Hair follicle dermal papilla cell (primary cell): Measurements from ENCODE around the gene PNPLA5. TPM values are rescaled to one million over a fixed set of nuclear protein-coding genes. Genes with fewer than 3 reads are reported as not detected.

Source experiments
- total RNA-seq: library from RNA; depleted of rRNA; stranded (reverse); fragments of >200 nt; gene quantifications from 2 replicates; pipeline ENCODE4 v1.2.3, GENCODE V29; 2012

PNPLA5 gene, protein sequence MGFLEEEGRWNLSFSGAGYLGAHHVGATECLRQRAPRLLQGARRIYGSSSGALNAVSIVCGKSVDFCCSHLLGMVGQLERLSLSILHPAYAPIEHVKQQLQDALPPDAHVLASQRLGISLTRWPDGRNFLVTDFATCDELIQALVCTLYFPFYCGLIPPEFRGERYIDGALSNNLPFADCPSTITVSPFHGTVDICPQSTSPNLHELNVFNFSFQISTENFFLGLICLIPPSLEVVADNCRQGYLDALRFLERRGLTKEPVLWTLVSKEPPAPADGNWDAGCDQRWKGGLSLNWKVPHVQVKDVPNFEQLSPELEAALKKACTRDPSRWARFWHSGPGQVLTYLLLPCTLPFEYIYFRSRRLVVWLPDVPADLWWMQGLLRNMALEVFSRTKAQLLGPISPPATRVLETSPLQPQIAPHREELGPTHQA
- not detected in 2 replicates for total RNA-seq

DNA sequence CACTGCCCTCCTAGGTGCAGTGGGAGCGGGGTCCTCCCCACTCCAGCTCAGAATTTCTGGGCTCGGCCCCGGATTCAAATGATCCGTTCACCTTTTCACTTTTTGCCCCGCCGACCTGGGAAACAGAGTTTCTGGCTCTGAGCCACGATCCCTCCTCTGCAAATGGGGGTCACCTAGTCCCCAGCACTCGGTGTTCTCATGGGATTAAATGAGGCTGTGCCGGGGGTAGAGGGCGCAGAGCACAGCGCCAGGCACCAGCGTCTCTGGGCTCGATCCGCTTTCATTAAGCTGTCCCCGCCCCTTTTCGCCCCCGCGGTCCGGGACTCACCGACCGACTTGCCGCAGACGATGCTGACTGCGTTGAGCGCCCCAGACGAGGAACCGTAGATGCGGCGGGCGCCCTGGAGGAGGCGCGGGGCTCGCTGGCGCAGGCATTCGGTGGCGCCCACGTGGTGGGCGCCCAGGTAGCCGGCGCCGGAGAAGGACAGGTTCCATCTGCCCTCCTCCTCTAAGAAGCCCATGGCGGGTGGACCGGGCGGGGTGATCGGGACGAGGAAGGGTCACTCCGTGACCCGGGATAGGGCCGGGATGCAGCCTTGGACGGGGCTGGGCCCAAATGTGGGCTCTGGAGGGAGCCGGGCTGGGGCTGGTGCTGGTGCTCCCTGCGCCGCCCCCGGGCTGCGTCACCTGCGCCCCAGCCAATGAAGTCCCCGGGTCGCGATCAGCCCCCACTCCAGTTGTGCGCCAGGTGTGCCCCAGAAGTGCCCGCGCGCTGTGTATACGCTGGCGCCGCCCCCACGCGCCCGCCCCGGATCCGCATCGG lies at the start of gene PNPLA5:
Gene PNPLA5 (minus strand): TSS at position 654 of the 823 bp plus-strand sequence. CDS start 133 bp downstream, at position 521.

DNA sequence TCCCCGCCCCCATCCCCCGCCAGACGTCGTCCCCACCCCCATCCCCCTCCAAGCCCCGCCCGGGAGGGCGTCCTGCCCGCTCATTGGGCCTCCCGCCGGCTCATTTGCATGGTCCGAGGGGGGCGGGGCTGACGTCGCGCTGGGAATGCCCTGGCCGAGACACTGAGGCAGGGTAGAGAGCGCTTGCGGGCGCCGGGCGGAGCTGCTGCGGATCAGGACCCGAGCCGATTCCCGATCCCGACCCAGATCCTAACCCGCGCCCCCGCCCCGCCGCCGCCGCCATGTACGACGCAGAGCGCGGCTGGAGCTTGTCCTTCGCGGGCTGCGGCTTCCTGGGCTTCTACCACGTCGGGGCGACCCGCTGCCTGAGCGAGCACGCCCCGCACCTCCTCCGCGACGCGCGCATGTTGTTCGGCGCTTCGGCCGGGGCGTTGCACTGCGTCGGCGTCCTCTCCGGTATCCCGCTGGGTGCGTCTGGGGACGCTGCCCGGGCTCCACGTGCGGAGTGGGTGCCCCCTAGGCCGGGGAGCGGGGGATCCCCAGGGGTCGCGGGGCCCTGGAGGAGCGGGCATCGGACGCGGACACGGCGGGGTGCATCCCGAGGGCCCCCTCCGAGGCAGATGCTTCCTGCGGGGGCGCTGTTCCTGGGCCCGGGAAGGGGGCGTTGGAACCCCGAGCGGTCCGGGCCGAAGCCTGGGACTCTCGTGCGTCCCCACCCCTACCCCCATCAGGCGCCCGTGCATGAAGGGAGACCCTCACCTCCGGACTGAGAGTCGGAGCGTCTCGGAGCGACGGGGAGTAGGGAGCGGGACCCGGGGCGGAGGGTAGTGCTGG lies 32.0 kb upstream of the PNPLA5 start, which contains the start of gene PNPLA3:
Gene PNPLA3 (plus strand): TSS at position 175 of the 834 bp plus-strand sequence. CDS start 107 bp downstream, at position 282.

GRCh38 chr22:43862074-43862881 lies 29.5 kb downstream of the PNPLA5 start, which contains the start of gene SULT4A1:
SULT4A1 (minus strand) TSS chr22:43862513; CDS start chr22:43862382, 131 bp downstream.

Other genes starting within 250 kb of the PNPLA5 start
- gene EFCAB6, start 79.7 kb downstream of the PNPLA5 start, total RNA-seq: 2.6 TPM in 2 replicates
- gene SULT4A1, start 29.5 kb downstream of the PNPLA5 start, total RNA-seq: 0.12 and 0.16 TPM in 2 replicates
- gene PNPLA3, start 31.8 kb upstream of the PNPLA5 start, total RNA-seq: 15.4 and 19.6 TPM in 2 replicates
- gene SAMM50, start 63.4 kb upstream of the PNPLA5 start, total RNA-seq: 29.5 and 39.0 TPM in 2 replicates
- 34.4 and 43.6 TPM in 2 replicates for gene PARVB, start 132.3 kb upstream of the PNPLA5 start, total RNA-seq